ENCODE results near the gene SPATA32.
"Not testable (repeated sequence)": the region's sequence is repeated elsewhere in the genome, so short reads cannot be mapped to it uniquely, and the experiment has no call there.

The SPATA32 gene

GRCh38 chr17:45270828-45271418 is 9.0 kb upstream of the SPATA32 start:
- DNase-seq = peak in 1 of 2 experiments; percentile 46

GRCh38 chr17:45269912-45270311 is 8.0 kb upstream of the SPATA32 start:
- no peak for DNase-seq

DNA sequence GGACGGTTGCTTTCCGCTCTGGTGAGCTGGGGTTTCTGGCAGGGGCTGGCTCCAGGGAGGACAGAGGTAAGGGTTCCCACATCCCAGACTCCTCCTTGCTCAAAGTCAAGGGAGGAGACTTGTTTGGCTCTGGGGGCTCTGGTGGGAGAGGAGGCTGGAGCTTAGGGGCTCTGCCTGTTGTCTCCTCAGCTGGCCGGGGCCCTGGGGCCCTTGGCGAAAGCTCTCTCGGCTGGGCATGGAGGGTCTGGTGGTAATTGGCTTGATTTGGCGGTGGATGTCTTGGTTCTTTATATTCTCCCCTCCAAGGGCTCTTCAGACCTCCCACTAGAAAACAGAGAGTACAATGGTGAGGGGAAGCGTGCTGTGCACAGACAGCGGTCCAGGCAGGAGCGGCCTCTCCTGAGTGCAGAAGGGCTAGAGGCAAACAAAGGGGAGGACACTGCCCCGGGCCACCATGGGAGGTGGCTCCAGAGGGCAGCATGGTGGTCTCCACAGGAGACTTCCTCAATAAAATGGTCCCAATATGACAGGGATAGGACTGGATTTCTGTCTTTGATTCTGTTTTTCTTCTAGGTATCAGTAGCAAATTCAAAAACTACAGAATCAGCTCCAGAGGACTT is 5.7 kb upstream of the SPATA32 start:
- no peak for DNase-seq

GRCh38 chr17:45266372-45266926 is 4.6 kb upstream of the SPATA32 start:
- DNase-seq = no peak

- DNase-seq = no peak
These were observed 3.9 kb upstream of the SPATA32 start for GRCh38 chr17:45265821-45266220.

DNA sequence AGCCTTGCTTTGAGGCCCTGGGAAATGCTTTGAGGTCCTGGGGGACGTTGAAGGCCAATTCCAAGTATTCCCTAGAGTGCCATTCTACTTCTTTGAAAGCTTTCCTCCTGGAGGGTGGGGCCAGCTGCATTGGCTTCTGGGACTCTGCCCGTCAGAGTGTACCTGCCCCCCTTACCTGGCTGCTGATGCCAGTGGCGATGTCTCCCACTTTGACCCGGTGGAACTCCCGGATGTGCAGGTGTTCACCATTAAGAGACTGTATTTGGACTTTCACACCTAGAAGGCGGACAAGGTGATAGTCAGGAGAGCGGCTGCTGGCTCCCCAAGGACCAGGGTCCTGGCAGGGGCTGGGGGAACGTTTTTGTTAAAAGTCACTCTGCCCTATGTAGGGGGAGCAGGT is 3.1 kb upstream of the SPATA32 start:
- DNase-seq = peak in 1 of 2 experiments; percentile 29

DNA sequence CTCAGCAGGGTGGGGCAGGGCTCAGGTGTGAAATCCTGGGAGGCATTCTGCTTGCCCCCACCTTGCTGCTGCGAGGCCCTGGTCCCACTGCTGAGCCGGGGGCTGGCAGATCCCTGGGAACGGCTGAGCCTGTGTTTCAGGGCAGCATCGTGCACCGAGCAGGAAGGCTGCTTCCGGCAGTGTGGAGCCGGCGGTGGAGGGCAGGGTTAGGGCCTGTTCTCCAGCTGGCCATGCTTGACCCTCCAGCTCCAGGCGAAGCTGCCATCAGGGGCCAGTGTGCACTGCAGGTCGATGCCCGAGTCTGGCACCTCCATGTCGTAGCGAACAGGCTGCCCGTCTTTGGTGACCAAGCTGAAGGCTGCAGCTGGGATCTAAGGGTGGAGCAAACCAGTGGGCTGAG is 2.5 kb upstream of the SPATA32 start:
- no peak for DNase-seq

GRCh38 chr17:45263477-45263860 is 1.6 kb upstream of the SPATA32 start:
- no peak for DNase-seq

DNA sequence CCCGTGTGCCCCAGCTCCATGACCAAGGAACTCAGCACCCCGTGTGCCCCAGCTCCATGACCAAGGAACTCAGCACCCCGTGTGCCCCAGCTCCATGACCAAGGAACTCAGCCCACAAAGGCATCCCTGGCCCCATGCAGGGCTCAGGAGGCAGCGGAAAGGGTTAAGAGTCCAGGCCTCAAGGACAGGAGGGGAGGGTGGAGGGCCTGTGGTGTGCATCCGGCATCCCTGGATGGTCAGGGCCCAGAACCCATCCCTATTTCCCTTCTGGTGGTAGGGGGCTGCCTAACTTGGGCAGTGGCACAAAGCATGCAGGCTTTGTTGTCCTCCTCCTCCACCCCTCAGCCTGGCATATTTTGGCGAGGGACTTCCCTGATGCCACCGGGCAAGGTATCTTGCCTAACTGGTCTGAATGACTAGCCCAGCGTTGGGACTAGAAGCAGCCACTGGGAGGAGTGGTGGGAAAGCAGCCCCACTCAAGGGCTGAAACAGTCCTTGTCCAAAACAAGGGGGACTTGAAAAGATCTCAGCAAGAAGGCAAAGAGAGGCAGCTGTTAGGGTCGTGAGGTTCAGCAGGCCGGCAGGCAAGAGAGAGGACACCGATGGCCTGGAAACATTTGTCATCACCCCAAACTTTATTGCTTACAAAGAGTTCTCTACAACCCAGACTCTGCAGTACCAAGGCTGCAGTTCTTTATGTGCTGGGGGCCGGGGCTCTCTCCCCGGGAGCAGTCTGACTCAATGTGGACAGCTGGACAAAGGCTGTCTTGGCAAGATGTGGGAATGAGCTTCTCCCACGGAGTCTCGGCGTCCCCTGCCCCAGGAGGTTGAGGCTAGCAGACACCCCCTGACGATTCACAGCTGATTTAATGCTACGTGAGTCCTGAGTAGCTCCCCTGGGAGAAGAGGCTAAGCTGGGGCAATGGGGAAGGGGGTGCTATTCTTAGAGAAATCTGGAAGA is 902 bp upstream of the SPATA32 start:
- no peak for DNase-seq

- no peak for DNase-seq
These were observed 1.6 kb downstream of the SPATA32 start for GRCh38 chr17:45260204-45260783.

- DNase-seq = no peak
These were observed 2.9 kb downstream of the SPATA32 start for GRCh38 chr17:45258981-45259380.

- DNase-seq = no peak
These were observed 4.8 kb downstream of the SPATA32 start for GRCh38 chr17:45257115-45257514.

DNA sequence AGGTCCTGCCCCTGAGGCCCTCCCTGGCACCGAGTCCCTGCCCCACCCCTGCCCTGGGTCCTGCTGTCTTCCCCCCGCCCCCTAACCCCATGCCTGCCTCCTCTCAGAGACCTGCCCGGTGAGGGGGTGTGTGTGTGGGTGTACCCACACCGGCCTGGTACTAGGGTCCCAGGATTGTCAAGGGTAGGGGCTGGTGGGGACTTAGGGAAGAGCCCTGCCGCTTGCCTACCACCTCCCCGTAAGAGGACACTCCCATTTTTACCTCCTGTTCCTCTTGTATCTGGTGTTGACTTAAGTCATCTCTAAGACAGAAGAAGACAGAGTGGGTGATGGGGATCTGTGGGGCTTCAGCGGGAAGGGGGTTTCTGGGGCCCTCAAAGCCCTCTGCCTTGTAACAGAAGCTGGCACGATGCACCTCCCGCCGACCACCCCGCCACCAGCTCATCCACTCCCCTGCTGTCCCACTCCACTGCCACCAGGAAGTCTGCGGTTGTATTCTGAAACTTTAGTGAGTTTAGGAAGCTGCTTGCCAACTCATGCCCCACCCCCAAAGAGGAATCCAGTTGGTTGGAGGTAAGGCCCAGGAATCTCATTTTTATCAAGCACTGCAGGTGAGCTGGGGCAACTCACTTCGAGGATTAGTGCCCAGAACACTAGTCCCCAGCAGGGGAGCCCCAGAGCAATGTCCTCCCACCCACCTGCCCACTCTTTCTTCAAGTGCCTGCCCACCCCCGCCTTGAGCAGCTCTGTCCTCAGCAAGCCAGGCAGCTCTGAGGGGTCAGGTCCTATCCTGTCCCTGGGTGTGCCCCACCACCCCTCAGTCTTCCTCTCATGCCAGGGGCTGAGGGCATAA is 5.6 kb downstream of the SPATA32 start:
- DNase-seq = no peak

- DNase-seq = no peak
These were observed 6.5 kb downstream of the SPATA32 start for GRCh38 chr17:45255358-45255757.

DNA sequence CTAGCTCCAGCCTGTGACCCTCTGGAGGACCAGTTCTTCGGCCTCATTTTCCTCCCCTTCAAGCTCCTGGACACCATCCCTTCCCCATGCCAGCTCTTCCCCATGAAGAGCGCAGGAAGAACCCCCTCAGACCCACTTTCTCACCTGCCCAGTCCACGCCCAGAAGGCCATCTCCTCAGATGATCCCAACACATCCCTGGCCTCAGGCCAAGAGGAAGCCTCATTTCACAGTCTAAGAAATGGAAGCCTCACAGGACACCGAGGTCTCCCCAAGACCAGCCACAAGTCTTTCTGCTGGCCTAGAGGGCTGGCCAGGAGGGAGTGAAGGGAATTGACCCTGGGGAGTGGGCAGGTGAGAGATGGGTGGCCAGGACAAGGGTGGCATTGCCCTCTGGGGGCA is 8.0 kb downstream of the SPATA32 start:
- DNase-seq = no peak

- not testable (repeated sequence) for DNase-seq
These were observed 8.7 kb downstream of the SPATA32 start for GRCh38 chr17:45253237-45253636.

DNA sequence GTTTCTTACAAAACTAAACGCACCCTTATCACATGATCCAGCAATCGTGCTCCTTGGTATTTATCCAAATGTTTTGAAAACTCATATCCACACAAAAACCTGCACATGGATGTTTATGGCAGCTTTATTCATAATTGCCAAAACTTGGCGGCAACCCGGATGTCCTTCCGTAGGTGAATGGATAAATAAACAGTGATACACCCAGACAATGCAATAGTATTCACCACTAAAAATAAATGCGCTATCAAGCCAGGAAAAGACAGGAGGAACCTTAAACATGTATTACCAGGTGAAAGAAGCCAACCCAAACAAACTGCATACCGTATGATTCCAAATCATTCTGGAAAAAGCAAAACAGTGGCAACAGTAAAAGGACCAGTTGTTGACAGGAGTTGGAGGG is 10.0 kb downstream of the SPATA32 start:
- DNase-seq = no peak

DNA sequence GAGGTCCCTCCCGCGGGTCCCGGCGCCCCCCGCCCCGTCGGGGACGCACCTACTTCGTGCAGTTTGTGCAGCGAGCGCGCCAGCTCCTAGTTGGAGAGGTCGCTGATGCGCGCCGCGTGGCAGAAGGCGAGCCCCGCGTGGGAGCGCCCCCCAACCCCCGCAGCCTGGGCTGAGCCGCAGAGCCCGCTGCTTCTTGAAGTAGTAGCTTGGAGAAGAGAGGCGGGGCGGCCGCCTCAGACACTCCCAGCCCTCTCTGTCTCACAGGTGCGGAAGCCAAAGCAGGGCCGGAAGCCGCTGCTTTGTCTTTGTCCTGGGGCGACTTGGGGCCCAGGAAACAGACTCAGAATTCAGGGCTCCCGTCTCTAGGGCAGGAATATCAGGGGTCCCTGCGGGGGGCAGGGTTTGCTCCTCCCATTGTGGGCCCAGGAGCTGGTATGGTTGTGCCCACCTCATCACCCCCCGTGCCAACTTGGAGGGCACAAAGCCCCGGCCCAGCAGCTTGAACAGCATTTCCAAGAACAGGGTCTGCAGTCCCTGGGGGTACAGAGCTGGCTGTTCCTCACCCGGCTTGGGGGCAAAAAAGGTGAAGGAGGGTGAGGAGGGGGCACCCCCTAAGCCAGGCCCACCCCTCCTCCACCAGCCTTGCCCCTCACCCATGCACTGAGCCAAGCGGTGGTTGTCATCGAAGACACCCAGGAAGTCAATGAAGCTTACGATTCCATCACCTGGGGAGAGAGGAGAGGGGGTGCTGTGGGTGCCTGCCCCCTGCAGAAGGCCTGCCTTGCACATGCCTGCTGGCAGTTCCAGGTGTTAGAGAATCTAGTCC is 13.5 kb downstream of the SPATA32 start:
- peak in 1 of 2 experiments; percentile 78 for DNase-seq

- DNase-seq = peak; percentile 94 to 99
These were observed 14.3 kb downstream of the SPATA32 start for GRCh38 chr17:45247429-45248131.

GRCh38 chr17:45246861-45247428 is 14.9 kb downstream of the SPATA32 start:
- DNase-seq = peak; percentile 50 to 80
